ENCODE measurements around the gene ZCCHC24. TPM values are rescaled to one million over a fixed set of nuclear protein-coding genes. Genes with fewer than 3 reads are reported as not detected.

ZCCHC24 gene
- total and polyA plus RNA-seq, 9 donors, result 21.6 to 92.1 (median 58.3) TPM

- intact Hi-C loops (cut with DNase I), result no loop called here
- 63 to 71% (median 64%) methylated on average over 5 of the region's 5 CpGs for WGBS, 3 donors
- no peaks in the 10 kb centered on the region for H3K27me3 ChIP-seq
- no peak for DNase-seq
- H3K4me1 ChIP-seq (ENCODE audit: insufficient read depth), result no peaks in the 10 kb centered on the region
- no peak for TF ChIP-seq POLR2A (IDR thresholded peaks at IDR 0.05)
- no peak for TF ChIP-seq CTCF (IDR thresholded peaks at IDR 0.05)
- no peak for TF ChIP-seq EP300 (IDR thresholded peaks at IDR 0.05)
- no peak overlapping the region for H3K27ac ChIP-seq
- no peaks in the 10 kb centered on the region for H3K36me3 ChIP-seq
- H3K9me3 ChIP-seq, result no peaks in the 10 kb centered on the region
- no peak overlapping the region for H3K4me3 ChIP-seq
Observed at GRCh38 chr10:79358811-79359210, 86.6 kb downstream of the ZCCHC24 start.

- 96 to 97% (median 97%) methylated on average over 9 of the region's 9 CpGs for WGBS, 3 donors
- DNase-seq, result no peak
- H3K36me3 ChIP-seq, result no peaks in the 10 kb centered on the region
Observed at GRCh38 chr10:79357180-79357579, 88.2 kb downstream of the ZCCHC24 start.

GRCh38 chr10:79356104-79356503 is 89.3 kb downstream of the ZCCHC24 start:
- TF ChIP-seq EP300 (IDR thresholded peaks at IDR 0.05) (no peak), POLR2A (IDR thresholded peaks at IDR 0.05) (no peak), CTCF (IDR thresholded peaks at IDR 0.05) (no peak)
- H3K4me3 ChIP-seq, result no peak overlapping the region
- no peaks in the 10 kb centered on the region for H3K9me3 ChIP-seq
- DNase-seq, result no peak
- H3K4me1 ChIP-seq (ENCODE audit: insufficient read depth), result no peaks in the 10 kb centered on the region
- intact Hi-C loops (cut with DNase I), result no loop called here
- no peaks in the 10 kb centered on the region for H3K36me3 ChIP-seq
- H3K27ac ChIP-seq, result no peak overlapping the region
- 87 to 94% (median 87%) methylated on average over 5 of the region's 5 CpGs for WGBS, 3 donors
- H3K27me3 ChIP-seq, result no peaks in the 10 kb centered on the region

More at GRCh38 chr10:79357180-79357579, 88.2 kb downstream of the ZCCHC24 start:
- no peaks in the 10 kb centered on the region for H3K27me3 ChIP-seq
- H3K4me3 ChIP-seq, result no peak overlapping the region
- H3K4me1 ChIP-seq (ENCODE audit: insufficient read depth), result no peaks in the 10 kb centered on the region
- intact Hi-C loops (cut with DNase I), result no loop called here
- no peak for TF ChIP-seq CTCF (IDR thresholded peaks at IDR 0.05)
- TF ChIP-seq POLR2A (IDR thresholded peaks at IDR 0.05), result no peak
- TF ChIP-seq EP300 (IDR thresholded peaks at IDR 0.05), result no peak
- H3K9me3 ChIP-seq, result no peaks in the 10 kb centered on the region
- no peak overlapping the region for H3K27ac ChIP-seq

- no peaks in the 10 kb centered on the region for H3K36me3 ChIP-seq
- intact Hi-C loops (cut with DNase I), result no loop called here
- 80 to 90% (median 89%) methylated on average over 6 of the region's 6 CpGs for WGBS, 3 donors
- H3K27me3 ChIP-seq, result no peaks in the 10 kb centered on the region
- H3K4me1 ChIP-seq (ENCODE audit: insufficient read depth), result no peaks in the 10 kb centered on the region
- no peak overlapping the region for H3K27ac ChIP-seq
- no peaks in the 10 kb centered on the region for H3K9me3 ChIP-seq
- DNase-seq, result no peak
- TF ChIP-seq POLR2A (IDR thresholded peaks at IDR 0.05) (no peak), CTCF (IDR thresholded peaks at IDR 0.05) (no peak), EP300 (IDR thresholded peaks at IDR 0.05) (no peak)
- H3K4me3 ChIP-seq, result no peak overlapping the region
Observed at GRCh38 chr10:79355420-79356017, 89.9 kb downstream of the ZCCHC24 start.
